ENCODE measurements around the gene RNLS.

DNA sequence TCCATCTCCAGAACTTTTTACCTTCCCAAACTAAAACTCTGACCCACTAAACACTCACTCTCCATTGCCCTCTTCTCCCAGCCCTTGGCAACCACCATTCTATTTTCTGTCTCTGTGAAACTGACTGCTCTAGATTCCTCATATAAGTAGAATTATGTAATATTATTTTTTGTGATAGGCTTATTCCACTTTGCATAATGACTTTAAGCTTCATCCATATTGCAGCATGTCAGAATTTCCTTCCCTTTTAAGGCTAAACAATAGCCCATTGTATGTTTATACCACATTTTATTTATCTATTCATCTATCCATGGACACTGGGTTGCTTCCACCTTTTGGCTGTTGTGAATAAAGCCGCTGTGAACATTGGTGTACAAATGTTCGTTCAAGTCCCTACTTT is 308.8 kb downstream of the RNLS start:
- no peak for TF ChIP-seq EZH2 (IDR thresholded peaks at IDR 0.05; ENCODE audit: borderline replicate concordance, low read length)
- TF ChIP-seq, protein P1, sequence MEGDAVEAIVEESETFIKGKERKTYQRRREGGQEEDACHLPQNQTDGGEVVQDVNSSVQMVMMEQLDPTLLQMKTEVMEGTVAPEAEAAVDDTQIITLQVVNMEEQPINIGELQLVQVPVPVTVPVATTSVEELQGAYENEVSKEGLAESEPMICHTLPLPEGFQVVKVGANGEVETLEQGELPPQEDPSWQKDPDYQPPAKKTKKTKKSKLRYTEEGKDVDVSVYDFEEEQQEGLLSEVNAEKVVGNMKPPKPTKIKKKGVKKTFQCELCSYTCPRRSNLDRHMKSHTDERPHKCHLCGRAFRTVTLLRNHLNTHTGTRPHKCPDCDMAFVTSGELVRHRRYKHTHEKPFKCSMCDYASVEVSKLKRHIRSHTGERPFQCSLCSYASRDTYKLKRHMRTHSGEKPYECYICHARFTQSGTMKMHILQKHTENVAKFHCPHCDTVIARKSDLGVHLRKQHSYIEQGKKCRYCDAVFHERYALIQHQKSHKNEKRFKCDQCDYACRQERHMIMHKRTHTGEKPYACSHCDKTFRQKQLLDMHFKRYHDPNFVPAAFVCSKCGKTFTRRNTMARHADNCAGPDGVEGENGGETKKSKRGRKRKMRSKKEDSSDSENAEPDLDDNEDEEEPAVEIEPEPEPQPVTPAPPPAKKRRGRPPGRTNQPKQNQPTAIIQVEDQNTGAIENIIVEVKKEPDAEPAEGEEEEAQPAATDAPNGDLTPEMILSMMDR (conservative IDR thresholded peaks at IDR 0.05 in 1 of 2, IDR thresholded peaks at IDR 0.05 in 1 of 2; ENCODE audit: extremely low read depth in 1 of 2, insufficient read depth in 1 of 2, low read depth in 1 of 2, low read length in 2 of 2): no peak

Measured in mammary epithelial cell (primary cell).